GM21381 (cell line): ENCODE results near the gene ULK3.
"Not testable (repeated sequence)": the region's sequence is repeated elsewhere in the genome, so short reads cannot be mapped to it uniquely, and the experiment has no call there.

Experiments used
- ATAC-seq: cut with Tn5 transposase; IDR thresholded peaks from one replicate; pipeline ENCODE4 v1.9.1; 2021; ENCODE audit warnings: mild to moderate bottlenecking, moderate library complexity; ENCODE audit not compliant: unreplicated experiment

Gene ULK3, protein sequence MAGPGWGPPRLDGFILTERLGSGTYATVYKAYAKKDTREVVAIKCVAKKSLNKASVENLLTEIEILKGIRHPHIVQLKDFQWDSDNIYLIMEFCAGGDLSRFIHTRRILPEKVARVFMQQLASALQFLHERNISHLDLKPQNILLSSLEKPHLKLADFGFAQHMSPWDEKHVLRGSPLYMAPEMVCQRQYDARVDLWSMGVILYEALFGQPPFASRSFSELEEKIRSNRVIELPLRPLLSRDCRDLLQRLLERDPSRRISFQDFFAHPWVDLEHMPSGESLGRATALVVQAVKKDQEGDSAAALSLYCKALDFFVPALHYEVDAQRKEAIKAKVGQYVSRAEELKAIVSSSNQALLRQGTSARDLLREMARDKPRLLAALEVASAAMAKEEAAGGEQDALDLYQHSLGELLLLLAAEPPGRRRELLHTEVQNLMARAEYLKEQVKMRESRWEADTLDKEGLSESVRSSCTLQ

DNA sequence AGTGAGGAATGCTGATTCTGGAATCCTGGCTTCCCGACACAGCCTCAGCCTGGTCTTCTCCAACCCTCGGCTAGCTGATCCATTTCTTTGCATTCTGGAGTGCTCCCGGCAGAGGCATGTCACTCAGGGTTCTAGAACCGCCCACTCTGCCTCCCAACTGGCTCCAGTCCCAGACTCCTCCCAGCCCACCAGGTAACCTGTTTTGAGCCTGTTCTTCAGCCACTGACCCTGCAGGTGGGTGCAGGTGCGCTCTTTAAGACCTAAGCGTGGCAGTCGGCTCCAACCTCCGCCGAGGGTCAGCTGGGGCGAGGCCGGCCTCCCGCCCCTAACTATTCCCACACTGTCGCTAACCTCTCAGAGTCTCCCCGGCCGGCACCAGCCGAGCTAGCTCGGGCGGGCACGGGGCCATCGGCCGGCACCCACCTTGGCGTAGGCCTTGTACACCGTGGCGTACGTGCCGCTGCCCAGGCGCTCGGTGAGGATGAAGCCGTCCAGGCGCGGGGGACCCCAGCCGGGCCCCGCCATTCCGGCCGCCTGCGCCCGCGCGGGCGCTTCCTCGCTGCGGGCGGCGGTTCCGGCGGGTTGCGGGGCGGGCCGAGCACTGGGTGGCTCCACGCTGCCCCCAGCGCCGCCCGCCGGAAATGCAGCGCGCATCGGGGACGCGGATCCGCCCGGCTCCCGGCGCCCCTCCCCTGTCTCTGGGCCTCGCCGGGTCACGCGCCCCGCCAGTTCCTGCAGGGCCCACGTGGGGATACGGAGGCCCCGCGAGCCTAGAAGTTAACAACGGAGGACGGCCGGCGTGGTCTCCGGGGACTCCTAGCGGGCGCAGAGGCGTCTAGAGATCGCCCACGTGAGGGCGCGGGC, at the start of gene ULK3:
TSS of gene ULK3 (minus strand) at position 576 of the 864 bp plus-strand sequence. CDS start at position 525, 51 bp downstream.
- ATAC-seq = peak; percentile 86

DNA sequence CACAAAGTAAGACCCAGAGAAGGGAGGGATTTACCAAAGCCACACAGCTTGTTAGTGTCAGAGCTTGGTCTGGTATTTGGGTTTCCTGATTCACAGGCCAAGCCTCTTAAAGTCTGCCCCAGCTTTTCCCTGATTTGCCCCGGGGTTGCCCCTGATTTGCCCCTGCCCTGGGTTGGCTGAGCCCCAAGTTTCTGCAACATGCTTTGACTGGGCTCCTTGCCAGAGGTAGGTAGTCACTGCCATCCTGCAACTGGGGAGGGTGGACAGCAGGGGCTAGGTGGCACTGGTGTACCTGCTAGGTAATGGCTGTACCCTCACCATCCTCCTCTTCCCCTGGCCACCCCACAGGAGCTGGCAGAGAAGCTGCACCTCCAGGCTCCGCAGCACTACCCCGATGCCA, 49.4 kb upstream of the ULK3 start:
- no peak for ATAC-seq

DNA sequence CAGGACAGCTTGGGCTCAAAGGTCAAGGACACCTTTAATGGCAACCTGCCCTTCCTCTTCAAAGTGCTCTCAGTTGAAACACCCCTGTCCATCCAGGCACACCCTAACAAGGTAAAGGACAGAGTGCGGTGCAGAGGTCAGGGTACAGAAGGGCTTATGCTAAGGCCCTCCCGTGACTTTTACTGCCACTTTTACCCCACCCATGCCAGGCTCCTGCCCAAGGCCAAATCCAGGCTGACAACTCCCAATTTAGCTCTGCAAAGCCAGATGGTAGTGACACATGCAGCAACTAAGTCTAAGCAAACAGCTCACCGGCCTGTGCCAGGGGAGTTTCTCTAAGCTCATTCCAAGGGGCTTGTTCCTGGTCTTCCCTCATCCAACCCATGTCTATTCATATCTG, 48.5 kb upstream of the ULK3 start:
- no peak for ATAC-seq

DNA sequence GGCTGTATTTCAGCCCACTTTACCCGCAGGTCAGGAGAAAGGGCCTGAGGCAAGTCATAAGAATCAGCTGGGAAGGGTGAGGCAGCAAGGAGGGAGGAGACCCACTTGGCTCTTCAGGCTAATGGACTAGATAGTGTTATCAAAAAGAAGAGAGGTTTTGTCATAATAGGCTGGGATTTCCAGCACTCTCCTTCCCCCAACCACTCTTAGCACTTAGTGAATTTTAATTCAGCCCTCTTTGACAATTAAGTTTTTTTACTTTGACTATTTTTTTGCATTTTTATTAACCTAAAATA, 47.7 kb upstream of the ULK3 start:
- no peak for ATAC-seq

DNA sequence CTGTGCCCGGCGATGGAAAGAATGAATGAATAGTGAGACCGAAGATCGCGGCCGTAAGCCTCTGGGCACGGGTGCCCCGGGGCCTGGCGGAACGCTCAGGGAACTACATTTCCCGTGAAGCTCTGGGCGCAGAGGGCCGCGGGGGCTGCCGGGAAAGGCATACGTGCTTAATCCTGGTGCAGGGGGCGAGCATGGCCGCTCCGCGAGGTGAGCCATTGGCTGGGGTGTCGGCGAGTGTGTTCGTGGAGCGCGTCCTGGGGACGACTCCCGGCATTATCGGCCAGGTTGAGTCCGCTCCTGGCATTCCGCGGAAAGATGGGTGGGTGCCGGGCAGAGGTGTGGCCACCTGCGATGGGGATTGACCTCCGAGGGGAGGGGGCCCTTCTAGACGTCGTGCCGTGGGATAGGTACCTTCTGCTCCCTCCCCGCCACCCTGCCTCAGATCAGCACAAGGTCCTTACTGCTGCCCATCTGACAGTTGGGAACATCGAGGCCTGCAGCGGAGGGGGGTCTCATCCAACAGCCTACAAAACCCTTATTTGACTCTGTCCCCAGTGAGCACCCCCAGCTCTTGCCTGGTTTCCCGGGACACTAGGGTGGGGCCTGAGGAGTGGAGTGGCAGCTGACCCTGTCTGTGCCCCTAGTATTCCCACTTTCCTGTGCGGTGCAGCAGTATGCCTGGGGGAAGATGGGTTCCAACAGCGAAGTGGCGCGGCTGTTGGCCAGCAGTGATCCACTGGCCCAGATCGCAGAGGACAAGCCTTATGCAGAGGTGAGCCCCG, 47.1 kb upstream of the ULK3 start, which contains the start of gene MPI:
TSS of gene MPI (plus strand) at position 160 of the 782 bp plus-strand sequence. CDS start at position 192, 32 bp downstream.
- peak; percentile 85 for ATAC-seq

DNA sequence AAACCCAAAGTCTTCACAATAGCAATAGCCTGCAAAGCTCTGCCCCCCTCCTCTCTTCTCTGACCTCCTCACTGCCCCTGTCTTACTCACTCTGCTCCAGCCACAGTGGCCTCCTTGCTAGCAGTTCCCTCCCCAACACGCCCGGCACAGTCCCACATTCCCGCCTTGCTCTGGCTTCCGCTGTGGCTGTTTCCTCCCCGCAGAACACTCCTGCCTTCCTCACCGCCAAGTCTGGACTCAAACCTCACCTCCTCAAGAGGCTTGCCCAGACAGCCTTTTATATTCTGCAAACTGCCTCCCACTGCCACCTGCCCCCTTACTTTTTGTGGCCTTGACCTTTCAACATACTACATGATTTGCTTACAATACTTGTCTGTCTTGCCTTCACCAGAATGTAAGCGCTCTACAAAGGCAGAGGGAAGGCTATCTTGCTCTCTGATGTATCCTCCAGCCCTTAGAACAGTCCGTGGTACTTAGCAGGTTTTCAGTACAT, 46.5 kb upstream of the ULK3 start:
- no peak for ATAC-seq

DNA sequence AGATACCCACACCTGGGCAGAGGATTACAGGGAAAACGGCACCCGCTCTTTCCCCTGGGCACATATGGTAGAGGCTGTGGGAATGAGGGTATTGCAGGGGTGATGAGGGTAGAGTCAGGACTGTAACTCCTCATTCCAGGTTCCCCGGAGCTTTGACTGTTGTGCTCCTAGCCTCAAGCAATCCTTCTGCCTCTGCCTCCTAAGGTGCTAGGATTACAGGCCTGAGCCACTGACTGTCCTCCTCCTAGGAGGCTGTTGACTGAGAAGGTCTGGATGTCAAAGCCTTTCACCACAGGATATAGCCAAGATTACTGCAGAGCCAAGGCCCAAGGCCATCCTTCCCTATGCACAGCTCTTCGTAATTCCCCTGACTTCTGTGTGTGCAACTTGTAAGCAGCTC, 45.8 kb upstream of the ULK3 start:
- ATAC-seq = no peak

DNA sequence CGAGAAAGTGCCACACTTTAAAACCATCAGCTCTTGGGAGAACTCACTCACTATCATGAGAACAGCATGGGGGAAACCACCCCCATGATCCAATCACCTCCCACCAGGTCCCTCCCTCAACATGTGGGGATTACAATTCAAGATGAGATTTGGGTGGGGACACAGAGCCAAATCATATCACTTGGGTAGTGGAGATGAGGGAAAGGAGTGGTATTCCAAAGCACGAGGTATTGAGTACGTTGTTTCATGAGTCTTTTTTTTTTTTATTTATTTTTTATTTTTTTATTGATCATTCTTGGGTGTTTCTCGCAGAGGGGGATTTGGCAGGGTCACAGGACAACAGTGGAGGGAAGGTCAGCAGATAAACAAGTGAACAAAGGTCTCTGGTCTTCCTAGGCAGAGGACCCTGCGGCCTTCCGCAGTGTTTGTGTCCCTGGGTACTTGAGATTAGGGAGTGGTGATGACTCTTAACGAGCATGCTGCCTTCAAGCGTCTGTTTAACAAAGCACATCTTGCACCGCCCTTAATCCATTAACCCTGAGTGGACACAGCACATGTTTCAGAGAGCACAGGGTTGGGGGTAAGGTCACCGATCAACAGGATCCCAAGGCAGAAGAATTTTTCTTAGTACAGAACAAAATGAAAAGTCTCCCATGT, 44.7 kb upstream of the ULK3 start:
- ATAC-seq = not testable (repeated sequence)

DNA sequence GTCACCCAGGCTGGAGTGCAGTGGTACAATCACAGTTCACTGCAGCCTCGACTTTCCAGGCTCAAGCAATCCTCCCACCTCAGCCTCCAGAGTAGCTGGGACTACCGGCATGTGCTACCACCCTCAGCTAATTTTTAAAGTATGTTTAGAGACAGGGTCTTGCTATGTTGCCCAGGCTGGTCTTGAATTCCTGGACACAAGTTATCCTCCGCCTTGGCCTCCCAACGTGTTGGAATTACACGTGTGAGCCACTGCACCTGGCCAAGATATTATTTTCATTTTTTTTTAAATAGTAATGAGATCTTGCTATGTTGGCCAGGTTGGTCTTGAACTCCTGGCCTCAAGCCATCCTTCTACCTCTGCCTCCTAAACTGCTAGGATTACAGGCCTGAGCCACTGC, 42.5 kb upstream of the ULK3 start:
- no peak for ATAC-seq

DNA sequence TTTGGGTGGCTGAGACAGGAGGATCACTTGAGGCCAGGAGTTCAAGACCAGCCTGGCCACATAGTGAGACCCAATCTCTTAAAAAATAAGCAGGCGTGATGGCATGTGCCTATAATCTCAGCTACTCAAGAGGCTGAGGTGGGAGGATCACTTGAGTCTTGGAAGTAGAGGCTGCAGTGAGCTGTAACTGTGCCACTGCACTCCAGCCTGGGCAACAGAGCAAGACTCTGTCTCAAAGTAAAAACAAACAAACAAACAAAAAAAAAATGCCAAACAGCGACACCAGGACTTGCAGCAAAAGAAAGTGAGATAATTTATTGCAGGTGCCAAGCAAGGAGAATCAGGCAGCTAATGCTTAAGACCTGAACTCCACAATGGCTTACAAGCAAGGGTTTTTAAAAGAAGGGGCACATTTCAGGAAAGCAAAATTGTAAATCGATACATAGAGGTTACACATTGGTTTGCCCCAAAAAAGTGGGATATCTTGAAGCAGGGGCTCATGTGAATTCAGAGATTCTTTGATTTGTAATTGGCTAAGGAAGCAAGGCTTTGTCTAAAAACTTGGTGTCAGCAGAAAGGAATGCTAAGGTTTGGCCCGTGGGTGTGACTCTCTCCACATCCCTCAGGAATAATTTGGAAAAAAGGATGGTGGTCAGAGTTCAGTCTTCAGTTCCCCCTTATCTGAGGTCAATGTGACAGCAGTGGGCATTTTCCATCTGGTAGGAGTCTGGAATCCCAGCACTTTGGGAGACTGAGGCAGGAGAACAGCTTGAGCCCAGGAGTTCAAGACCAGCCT, 41.7 kb upstream of the ULK3 start:
- no peak for ATAC-seq

DNA sequence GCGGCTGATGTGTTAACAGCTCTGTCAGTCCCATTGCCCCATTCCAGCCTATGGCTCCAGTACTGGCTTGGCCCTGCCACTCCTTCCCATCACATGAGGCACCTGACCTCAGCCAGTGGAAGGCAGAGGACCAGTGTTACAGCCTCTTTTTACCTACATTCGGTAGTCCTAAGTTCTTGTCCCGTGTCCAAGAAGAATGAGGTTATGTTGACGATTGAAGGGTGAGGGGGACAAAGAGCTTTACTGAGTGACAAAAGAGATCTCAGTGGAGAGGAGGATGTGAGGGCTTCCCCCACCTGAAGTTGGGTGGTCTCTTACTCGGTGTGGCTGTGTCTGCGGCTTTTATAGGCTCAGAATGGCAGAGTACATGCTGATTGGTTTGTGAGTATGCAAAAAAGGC, 39.6 kb upstream of the ULK3 start:
- ATAC-seq = no peak

DNA sequence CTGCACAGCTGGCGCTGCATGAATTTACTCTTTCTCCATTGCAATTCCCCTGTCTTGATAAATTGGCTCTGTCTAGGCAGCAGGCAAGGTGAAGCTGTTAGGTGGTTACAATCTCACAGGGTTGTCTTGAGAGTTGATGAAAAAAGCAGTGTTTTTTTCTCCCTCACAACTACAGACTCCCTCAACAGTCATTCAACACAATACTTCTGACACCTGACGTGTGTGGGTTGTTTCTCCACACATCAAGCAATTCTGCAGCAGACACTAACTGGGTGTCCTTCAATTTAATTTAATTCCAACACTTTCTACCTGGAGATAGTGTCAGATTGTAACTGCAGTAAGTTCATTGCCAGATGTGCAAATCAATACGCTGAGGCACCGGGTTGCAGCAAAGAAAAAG, 35.3 kb upstream of the ULK3 start:
- ATAC-seq = no peak

DNA sequence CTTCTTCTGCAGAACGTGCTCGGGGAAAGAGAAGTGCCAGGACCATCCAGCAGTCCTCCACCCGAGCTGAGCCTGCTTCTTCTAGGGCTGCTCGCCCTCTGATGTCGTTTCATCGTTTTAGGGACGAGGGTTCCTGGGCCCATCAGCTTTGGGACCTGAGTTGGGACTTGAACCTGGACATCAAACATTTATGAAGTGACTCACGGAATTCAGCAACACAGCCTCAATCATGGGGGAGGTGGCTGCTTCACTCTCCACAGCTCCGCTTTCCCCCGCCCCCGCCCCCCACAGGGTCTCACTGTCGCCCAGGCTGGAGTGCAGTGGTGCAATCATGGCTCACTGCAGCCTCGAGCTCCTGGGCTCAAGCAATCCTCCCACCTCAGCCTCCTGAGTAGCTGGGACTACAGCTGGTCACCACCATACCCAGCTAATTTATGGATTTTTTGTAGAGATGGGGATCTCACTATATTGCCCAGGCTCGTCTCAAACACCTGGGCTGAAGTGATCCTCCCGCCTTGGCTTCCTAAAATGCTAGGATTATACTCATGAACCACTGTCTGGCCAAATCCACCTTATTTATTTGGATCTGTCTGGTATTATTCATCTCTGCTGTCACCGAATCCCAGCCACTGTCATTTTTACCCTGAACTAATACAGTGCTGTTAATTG, 30.9 kb upstream of the ULK3 start:
- ATAC-seq = no peak

DNA sequence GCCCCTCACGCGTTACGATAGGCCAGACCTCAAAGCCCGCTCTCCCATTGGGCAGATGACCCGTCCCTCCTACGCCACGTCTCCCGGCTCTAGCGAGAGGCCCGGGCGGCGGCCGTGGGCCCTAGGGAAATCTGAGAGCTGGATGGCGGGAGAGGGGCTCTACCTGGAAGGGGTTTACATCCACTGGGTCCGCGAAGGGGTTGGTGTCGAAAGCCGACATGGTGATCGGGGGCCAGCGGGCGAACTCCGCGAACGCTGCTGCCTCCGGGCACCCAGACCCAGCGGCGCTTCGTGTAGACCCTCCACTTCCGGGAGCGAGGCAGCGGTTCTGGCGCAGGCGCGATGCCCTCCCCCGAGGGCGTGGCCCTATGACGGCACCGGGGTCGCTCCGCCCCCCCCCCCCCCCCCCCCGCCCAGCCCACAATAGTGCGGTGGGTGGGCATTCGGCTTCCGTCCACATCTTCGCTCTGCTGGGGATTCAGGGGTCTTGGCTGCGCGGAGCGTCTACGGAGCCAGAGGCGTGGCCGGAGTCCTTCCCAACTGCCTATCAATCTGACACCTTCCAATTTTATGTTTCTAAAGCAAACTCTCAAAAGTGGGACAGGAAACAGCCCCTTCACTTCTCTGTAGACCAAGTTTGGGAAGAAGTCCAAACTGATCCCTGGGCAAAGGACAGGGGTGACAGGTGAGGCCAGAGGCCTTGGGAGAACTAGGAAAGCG, 30.2 kb upstream of the ULK3 start, which contains the start of gene SCAMP2:
TSS of gene SCAMP2 (minus strand) at position 330 of the 720 bp plus-strand sequence. CDS start at position 220, 110 bp downstream.
- peak; percentile 67 for ATAC-seq

DNA sequence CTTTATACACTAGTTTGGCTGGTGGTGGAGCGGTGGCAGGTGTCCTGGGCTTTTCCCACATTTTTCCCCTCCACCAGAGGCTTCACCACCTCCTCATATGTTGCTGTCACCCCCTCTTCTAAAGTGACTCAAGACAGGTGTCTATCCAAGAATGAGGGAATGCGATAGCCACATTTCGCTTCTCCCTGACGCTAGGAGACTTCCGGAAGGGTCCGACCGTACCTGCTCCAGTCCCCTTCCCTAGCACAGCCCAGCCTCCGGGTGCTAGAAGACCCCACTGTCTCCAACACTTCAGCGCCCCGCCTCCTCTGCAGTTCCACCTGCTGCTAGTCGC, 29.7 kb upstream of the ULK3 start:
- no peak for ATAC-seq

DNA sequence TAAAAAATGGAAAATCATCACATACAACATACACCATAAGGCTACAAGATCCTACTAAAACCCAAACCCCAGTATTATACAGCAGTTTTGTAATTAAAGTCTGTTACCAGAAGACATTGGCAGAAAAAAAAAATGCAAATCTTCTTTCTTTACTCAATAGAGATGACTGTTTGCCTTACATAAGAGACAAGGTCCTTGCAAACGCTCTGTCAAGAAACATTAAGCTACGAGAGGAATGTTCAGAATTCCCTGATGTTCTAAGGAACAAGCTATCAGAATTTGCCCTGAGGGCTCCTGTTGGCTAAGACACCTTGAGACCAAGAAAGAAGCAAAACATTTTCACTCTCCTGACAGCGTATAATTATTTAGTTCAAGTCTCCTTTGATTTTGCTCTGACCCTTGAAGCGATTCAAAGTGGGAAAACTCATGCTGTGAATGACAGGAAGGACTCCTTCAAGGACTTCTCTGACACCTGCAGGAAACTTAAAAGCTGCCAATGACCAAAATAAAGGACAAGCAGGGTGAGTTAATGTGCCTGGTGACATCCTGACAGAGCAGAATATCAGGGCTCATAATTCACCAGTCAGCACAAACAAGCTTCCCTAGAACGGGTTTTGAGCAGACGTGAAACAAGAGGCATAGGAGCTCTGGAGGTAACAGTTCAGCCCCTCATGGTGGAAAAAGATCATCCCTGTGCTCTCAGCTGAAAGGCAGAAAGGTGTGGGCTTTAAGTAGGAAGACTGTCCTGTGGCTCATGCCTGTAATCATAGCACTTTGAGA, 27.7 kb upstream of the ULK3 start:
- no peak for ATAC-seq

DNA sequence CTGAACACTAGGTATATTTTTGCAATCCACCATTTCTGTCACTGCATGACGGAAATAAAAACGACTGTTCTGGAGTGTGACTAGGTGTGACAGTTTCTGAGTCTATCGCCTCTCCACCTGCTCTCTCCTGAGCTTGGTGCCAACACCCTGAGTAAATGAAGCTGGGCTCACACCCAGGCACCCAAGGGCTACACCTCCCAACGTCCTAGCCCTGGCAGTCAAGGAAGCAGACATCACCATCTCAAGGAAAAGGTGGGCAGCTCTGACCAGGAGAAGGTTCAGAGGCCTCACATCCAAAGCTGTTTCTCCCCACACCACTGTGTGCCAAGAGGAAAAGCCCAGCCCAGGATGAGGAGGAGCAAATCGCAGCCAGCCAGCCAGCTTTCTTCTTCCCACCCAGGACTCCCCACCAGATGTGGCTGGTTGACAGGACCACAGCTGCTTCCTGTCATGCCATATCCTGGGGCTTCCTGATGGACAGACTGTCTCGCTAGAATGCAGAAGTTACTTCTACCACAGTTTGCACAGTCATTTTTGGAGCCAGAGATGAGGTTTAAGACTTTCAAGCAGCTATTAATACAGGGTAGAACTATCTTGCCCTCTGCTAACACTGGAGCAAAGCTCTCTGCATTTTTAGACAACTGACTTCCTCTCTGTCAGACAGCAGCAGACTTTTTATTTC, 26.9 kb upstream of the ULK3 start:
- ATAC-seq = peak; percentile 49
